Vein endothelial cell (primary cell): Measurements from ENCODE around the gene UPF1. TPM values are rescaled to one million over a fixed set of nuclear protein-coding genes. Genes with fewer than 3 reads are reported as not detected.

Source experiments
- total RNA-seq: library from RNA; depleted of rRNA; stranded (reverse); fragments of >200 nt; gene quantifications from 2 replicates; pipeline ENCODE4 v1.2.3, GENCODE V29; 2012

The UPF1 gene
- 67.4 and 74.1 TPM in 2 replicates for total RNA-seq

GRCh38 chr19:18831524-18832305, at the start of gene UPF1:
Gene UPF1, plus strand, starts transcription at chr19:18831959. Its CDS starts 251 bp downstream, at chr19:18832210.

GRCh38 chr19:18790566-18791314, 41.0 kb upstream of the UPF1 start, which contains the start of gene COMP:
Gene COMP, minus strand, starts transcription at chr19:18791305. Its CDS starts 36 bp downstream, at chr19:18791269.

GRCh38 chr19:18895824-18896341, 64.1 kb downstream of the UPF1 start, which contains the start of gene CERS1:
Gene CERS1, minus strand, starts transcription at chr19:18896158. Its CDS starts 86 bp downstream, at chr19:18896072.

Other genes starting within 250 kb of the UPF1 start
- gene REX1BD, start 243.2 kb upstream of the UPF1 start, total RNA-seq, result 53.1 and 59.8 TPM in 2 replicates
- gene CRLF1, start 225.2 kb upstream of the UPF1 start, total RNA-seq, result 0.48 and 0.98 TPM in 2 replicates
- under 0.01 and 0.10 TPM in 2 replicates for gene TMEM59L, start 219.1 kb upstream of the UPF1 start, total RNA-seq
- gene KLHL26, start 194.9 kb upstream of the UPF1 start, total RNA-seq, result 3.2 and 5.2 TPM in 2 replicates
- 2.1 and 3.6 TPM in 2 replicates for gene CRTC1, start 148.3 kb upstream of the UPF1 start, total RNA-seq
- not detected in 2 replicates for gene COMP, start 40.7 kb upstream of the UPF1 start, total RNA-seq
- 2.3 and 3.9 TPM in 2 replicates for gene CERS1, start 64.2 kb downstream of the UPF1 start, total RNA-seq
- gene COPE, start 87.4 kb downstream of the UPF1 start, total RNA-seq, result 219 and 252 TPM in 2 replicates
- 52.6 and 56.6 TPM in 2 replicates for gene DDX49, start 87.8 kb downstream of the UPF1 start, total RNA-seq
- gene HOMER3, start 109.3 kb downstream of the UPF1 start, total RNA-seq, result 163 and 165 TPM in 2 replicates
- gene SUGP2, start 201.6 kb downstream of the UPF1 start, total RNA-seq, result 30.4 and 39.9 TPM in 2 replicates
- 46.2 and 48.7 TPM in 2 replicates for gene ARMC6, start 201.6 kb downstream of the UPF1 start, total RNA-seq
- gene SLC25A42, start 232.0 kb downstream of the UPF1 start, total RNA-seq, result 4.3 and 4.6 TPM in 2 replicates